GM21423 (cell line): ENCODE results near the gene SLC35G4.
"Not testable (repeated sequence)": the region's sequence is repeated elsewhere in the genome, so short reads cannot be mapped to it uniquely, and the experiment has no call there.

Source experiments
- ATAC-seq: cut with Tn5 transposase; IDR thresholded peaks from one replicate; pipeline ENCODE4 v1.9.1; 2021; ENCODE audit warnings: mild to moderate bottlenecking, moderate library complexity; ENCODE audit not compliant: unreplicated experiment

SLC35G4 gene

DNA sequence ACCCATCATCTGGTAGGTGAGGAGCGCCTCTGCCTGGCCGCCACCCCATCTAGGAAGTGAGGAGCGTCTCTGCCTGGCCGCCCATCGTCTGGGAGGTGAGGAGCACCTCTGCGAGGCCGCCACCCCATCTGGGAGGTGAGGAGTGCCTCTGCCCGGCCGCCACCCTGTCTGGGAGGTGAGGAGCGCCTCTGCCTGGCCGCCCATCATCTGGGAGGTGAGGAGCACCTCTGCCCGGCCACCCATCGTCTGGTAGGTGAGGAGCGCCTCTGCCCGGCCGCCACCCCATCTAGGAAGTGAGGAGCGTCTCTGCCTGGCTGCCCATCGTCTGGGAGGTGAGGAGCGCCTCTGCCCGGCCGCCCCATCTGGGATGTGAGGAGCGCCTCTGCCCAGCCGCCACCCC, 4.2 kb downstream of the SLC35G4 start:
- ATAC-seq: not testable (repeated sequence)

DNA sequence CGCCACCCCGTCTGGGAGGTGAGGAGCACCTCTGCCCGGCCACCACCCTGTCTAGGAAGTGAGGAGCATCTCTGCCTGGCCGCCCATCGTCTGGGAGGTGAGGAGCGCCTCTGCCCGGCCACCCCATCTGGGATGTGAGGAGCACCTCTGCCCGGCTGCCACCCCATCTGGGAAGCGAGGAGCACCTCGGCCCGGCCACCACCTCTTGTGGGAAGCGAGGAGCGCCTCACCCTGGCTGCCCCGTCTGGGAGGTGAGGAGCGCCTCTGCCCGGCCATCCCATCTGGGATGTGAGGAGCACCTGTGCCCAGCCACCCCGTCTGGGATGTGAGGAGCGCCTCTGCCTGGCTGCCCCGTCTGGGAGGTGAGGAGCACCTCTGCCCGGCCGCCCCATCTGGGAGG, 4.6 kb downstream of the SLC35G4 start:
- ATAC-seq: not testable (repeated sequence)

DNA sequence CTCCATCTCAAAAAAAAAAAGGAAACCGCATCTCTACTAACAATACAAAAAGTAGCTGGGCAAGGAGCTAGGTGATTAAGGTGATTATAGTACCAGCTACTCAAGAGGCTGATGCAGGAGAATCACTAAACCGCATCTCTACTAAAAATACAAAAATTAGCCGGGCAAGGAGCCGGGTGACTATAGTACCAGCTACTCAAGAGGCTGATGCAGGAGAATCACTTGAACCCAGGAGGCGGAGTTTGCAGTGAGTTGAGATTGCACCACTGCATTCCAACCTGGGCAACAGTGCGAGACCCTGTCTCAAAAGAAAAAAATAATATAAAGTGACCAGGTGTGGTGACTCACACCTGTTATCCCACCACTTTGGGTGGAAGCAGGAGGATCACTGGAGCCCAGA, 5.6 kb downstream of the SLC35G4 start:
- ATAC-seq: not testable (repeated sequence)

GRCh38 chr18:11647310-11647709, 37.9 kb downstream of the SLC35G4 start:
- not testable (repeated sequence) for ATAC-seq

GRCh38 chr18:11647804-11648203, 38.4 kb downstream of the SLC35G4 start:
- ATAC-seq: not testable (repeated sequence)

GRCh38 chr18:11649839-11650238, 40.4 kb downstream of the SLC35G4 start:
- no peak for ATAC-seq

- no peak for ATAC-seq
These were observed 42.5 kb downstream of the SLC35G4 start for GRCh38 chr18:11651899-11652298.

DNA sequence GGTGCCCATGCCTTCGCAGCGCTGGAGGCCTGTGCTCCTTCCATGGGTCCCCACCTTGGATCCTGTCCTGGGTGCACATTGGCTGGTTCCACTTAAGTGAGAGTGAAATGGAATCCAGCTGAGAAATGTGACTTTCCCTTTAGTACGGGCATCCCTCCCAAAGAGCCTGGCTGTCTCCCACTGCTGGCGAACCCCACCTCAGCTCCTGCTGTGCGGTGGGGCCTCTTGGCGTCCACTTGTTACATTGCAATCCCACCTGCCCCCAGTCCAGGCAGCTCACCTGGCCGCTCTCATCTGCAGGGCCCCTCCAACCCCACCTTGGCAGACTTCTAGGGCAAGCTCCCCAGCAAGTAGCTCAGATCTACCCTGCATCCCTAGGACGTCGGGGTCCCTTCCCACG, 44.1 kb downstream of the SLC35G4 start:
- no peak for ATAC-seq

- no peak for ATAC-seq
These were observed 45.6 kb downstream of the SLC35G4 start for GRCh38 chr18:11654736-11655605.

DNA sequence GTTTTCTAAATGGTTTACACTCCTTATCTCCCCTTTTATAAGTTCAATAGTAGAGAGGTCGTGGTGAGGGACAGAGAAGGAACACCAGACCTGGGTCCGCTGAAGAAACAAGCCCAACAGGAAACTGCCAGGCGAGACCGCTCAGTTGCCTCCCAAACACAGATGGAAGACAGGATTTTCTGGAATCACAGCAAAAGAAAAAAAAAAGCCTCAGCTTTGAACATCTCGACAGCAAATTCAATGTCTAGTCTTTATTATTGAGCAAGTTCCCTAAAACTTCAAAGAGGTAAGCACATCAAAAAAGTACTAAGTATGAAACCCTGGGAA, 46.2 kb downstream of the SLC35G4 start:
- no peak for ATAC-seq

DNA sequence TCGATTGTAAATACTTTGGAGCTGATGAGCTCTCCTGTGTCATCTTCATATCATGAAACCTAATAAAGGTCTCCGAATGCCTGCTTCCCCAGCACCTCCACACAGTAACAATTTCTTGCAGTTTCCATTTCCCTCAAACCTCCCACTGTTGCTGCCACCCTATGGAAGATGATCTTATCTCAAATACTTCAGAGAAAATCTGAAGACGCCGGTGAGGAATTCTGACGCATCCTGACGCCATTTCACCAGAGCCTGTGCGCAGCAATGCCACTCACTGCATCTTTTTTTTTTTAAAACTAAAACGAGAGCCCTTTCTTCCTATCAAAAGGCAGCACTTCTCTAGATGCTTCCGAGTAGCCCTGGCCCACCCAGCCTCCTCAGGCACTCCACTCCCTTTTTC, 47.8 kb downstream of the SLC35G4 start:
- ATAC-seq: no peak

DNA sequence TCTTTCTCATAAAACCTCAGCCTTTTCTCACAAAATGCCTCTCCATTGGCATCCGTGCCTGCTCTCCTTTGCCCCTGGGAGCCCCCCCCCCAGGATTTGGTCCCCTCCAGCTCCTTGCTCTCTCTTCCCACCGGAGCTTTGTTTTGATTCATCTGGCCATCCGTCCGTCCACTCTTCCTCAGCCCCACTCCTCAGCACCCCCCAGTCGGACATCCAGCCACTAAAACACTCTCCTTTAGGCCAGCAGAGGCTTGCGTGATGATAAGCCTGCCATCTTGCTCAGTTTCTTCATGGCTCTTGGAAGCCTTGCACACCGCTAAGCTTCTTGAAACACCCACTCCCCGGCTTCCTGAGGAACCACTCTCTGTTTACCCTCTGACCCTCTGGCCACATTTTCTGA, 48.2 kb downstream of the SLC35G4 start:
- no peak for ATAC-seq

DNA sequence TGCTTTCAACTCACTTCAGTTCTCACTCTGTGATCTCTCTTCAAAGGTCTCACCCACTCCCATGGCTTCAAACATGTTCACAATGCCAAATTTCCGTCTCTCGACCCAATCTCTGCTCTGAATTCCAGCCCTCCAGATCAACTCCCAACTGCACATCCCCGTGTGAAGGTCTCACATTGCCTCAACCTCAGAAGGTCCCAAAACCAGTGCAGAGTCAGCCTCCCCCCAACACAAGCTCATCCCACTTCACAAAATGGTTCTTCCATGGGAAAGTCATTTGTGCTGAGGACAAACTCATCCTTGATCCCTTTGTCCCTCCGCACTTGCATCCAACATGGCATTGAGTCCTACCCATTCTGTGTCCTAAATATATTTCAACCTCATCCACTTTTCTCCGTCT, 48.6 kb downstream of the SLC35G4 start:
- no peak for ATAC-seq

GRCh38 chr18:11658989-11659388, 49.6 kb downstream of the SLC35G4 start:
- ATAC-seq: no peak
